Gastrocnemius medialis (tissue), 4 donors: Measurements from ENCODE around the gene SND1. TPM values are rescaled to one million over a fixed set of nuclear protein-coding genes. Genes with fewer than 3 reads are reported as not detected.

ENCODE experiments used
- ATAC-seq, 2 donors: fragments of 150-250 bp; one replicate each; pipeline ENCODE4 v1.9.1; 2016
- DNase-seq, 2 donors: peaks; one replicate each; pipeline ENCODE4 v3.0.0-alpha.2; 2019
- H3K27ac ChIP-seq, 4 donors: fragments of 200-600 bp; sonication (generic); 1 replicate in 1 of 4; 2 replicates in 3 of 4; pipeline ENCODE4 v1.5.1; 2016 to 2018; ENCODE audit warnings: mild to moderate bottlenecking in 2 of 4, moderate library complexity in 1 of 4
- H3K27me3 ChIP-seq, 3 donors: fragments of 200-600 bp; sonication (generic) in 2 of 3; 1 replicate in 1 of 3; 2 replicates in 2 of 3; pipeline versions ENCODE4 v1.5.1 to v1.6.0; 2016 to 2019; ENCODE audit warnings: mild to moderate bottlenecking in 1 of 3, moderate library complexity in 1 of 3
- H3K36me3 ChIP-seq, 2 donors: fragments of 200-600 bp; sonication (generic) in 1 of 2; one replicate each; pipeline ENCODE4 v1.5.1; 2017 to 2018
- H3K4me1 ChIP-seq, 2 donors: fragments of 200-600 bp; sonication (generic) in 1 of 2; one replicate each; pipeline ENCODE4 v1.5.1; 2016 to 2017; ENCODE audit warnings: mild to moderate bottlenecking in 2 of 2
- H3K4me3 ChIP-seq, 4 donors: fragments of 200-600 bp; sonication (generic) in 3 of 4; 1 replicate in 1 of 4; 2 replicates in 3 of 4; pipeline ENCODE4 v1.5.1; 2016 to 2019; ENCODE audit warnings: mild to moderate bottlenecking in 2 of 4
- H3K9me3 ChIP-seq, 3 donors: fragments of 200-600 bp; sonication (generic) in 2 of 3; 1 replicate in 1 of 3; 2 replicates in 2 of 3; pipeline ENCODE4 v1.5.1; 2016 to 2019
- CTCF ChIP-seq, 5 experiments: fragments of 450-650 bp in 3 of 5; fragments of 200-600 bp in 2 of 5; sonication (generic) in 2 of 5; IDR thresholded peaks in 4 of 5; conservative IDR thresholded peaks in 1 of 5; 1 replicate in 4 of 5; 2 replicates in 1 of 5; pipeline ENCODE4 v1.5.1; 2016 to 2019; ENCODE audit warnings: antibody characterized with exemption in 5 of 5, mild to moderate bottlenecking in 3 of 5, moderate library complexity in 3 of 5
- POLR2A ChIP-seq, 2 donors: fragments of 450-650 bp; IDR thresholded peaks; one replicate each; pipeline ENCODE4 v1.6.1; 2017; ENCODE audit warnings: antibody characterized with exemption in 2 of 2, mild to moderate bottlenecking in 2 of 2, moderate library complexity in 2 of 2
- in situ Hi-C, 4 donors: fragments of 200-750 bp; cut with MboI; loops; one replicate each; pipeline versions ENCODE4 v1.15.0 to v1.8.0; 2017; ENCODE audit warnings: low sequenced_read_pairs in 4 of 4
- intact Hi-C: fragments of 100-400 bp; cut with DNase I; formaldehyde crosslinking; loops from one replicate; pipeline ENCODE4 v1.15.1; 2023; ENCODE audit warnings: low total_unique reads
- total RNA-seq, 4 donors: library from RNA; depleted of rRNA; stranded (reverse); fragments of >200 nt; gene quantifications; one replicate each; pipeline versions ENCODE4 v1.1.0 to v1.2.3, GENCODE V29; 2016

Gene SND1
- total RNA-seq, 4 donors from 2014 or later, result 30.4 to 73.0 (median 50.3) TPM

GRCh38 chr7:127997226-127997922 is 345.4 kb downstream of the SND1 start:
- H3K27me3 ChIP-seq, result no peaks in the 10 kb centered on the region
- intact Hi-C loops, result no loop called here
- H3K4me3 ChIP-seq, result no peak overlapping the region
- in situ Hi-C loops, result no loop called here
- TF ChIP-seq POLR2A (IDR thresholded peaks at IDR 0.05) (no peak), CTCF (IDR thresholded peaks at IDR 0.05 in 4 of 5, conservative IDR thresholded peaks at IDR 0.05 in 1 of 5) (no peak)
- ATAC-seq, result no peak
- no peak for DNase-seq
- peaks cover 18 to 22% of the 10 kb centered on the region in 2 donors for H3K4me1 ChIP-seq
- H3K27ac ChIP-seq, result no peak overlapping the region
- H3K36me3 ChIP-seq, result no peaks in the 10 kb centered on the region
- H3K9me3 ChIP-seq, result no peaks in the 10 kb centered on the region

GRCh38 chr7:127998671-127999070 is 346.7 kb downstream of the SND1 start:
- Histone ChIP-seq H3K9me3 (no peaks in the 10 kb centered on the region), H3K4me1 (peaks cover 18 to 22% of the 10 kb centered on the region in 2 donors), H3K27me3 (no peaks in the 10 kb centered on the region), H3K27ac (no peak overlapping the region), H3K4me3 (no peak overlapping the region), H3K36me3 (no peaks in the 10 kb centered on the region)
- DNase-seq (no peak), ATAC-seq (no peak)
- in situ Hi-C loops, result no loop called here
- TF ChIP-seq CTCF (IDR thresholded peaks at IDR 0.05 in 4 of 5, conservative IDR thresholded peaks at IDR 0.05 in 1 of 5), result no peak
- no peak for TF ChIP-seq POLR2A (IDR thresholded peaks at IDR 0.05)
- intact Hi-C loops, result no loop called here

GRCh38 chr7:128000048-128000447 is 348.1 kb downstream of the SND1 start:
- no peak for TF ChIP-seq CTCF (IDR thresholded peaks at IDR 0.05 in 4 of 5, conservative IDR thresholded peaks at IDR 0.05 in 1 of 5)
- TF ChIP-seq POLR2A (IDR thresholded peaks at IDR 0.05), result no peak
- in situ Hi-C loops (no loop called here), intact Hi-C loops (no loop called here)
- no peak for DNase-seq
- no peaks in the 10 kb centered on the region for H3K27me3 ChIP-seq
- no peak for ATAC-seq
- H3K4me3 ChIP-seq, result no peak overlapping the region
- no peak overlapping the region for H3K27ac ChIP-seq
- no peaks in the 10 kb centered on the region for H3K36me3 ChIP-seq
- peaks cover 14 to 22% of the 10 kb centered on the region in 2 donors for H3K4me1 ChIP-seq
- H3K9me3 ChIP-seq, result no peaks in the 10 kb centered on the region

- in situ Hi-C loops, result no loop called here
- peaks cover 6 to 20% of the 10 kb centered on the region in 2 donors for H3K4me1 ChIP-seq
These were observed 348.9 kb downstream of the SND1 start for GRCh38 chr7:128000854-128001265.

More at GRCh38 chr7:128000854-128001265, 348.9 kb downstream of the SND1 start:
- intact Hi-C loops, result no loop called here
- DNase-seq, result no peak
- H3K27me3 ChIP-seq, result no peaks in the 10 kb centered on the region
- H3K36me3 ChIP-seq, result no peaks in the 10 kb centered on the region
- H3K9me3 ChIP-seq, result no peaks in the 10 kb centered on the region
- TF ChIP-seq POLR2A (IDR thresholded peaks at IDR 0.05) (no peak), CTCF (IDR thresholded peaks at IDR 0.05 in 4 of 5, conservative IDR thresholded peaks at IDR 0.05 in 1 of 5) (no peak)
- ATAC-seq, result peak; percentile 24 to 41
- H3K27ac ChIP-seq, result no peak overlapping the region
- peak overlapping the region in 1 of 4 donors; percentile 13 for H3K4me3 ChIP-seq
